DND-41 (cell line): ENCODE data around the gene TAOK3.

Source experiments
- ATAC-seq: fragments of 200-7000 bp; cut with Tn5 transposase; 3 replicates; pipeline ENCODE4 v1.9.1; 2021; ENCODE audit warnings: low read depth; ENCODE audit not compliant: insufficient read depth
- DNase-seq: peaks from one replicate; pipeline ENCODE4 v3.0.0-alpha.2; 2020
- H2AFZ ChIP-seq: 2 replicates; pipeline ENCODE4 v1.6.0; 2012; ENCODE audit warnings: low read depth, low read length
- H3K27ac ChIP-seq: 2 replicates; pipeline ENCODE4 v1.5.1; 2012; ENCODE audit warnings: low read length, inconsistent platforms
- H3K27me3 ChIP-seq: fragments of 200-600 bp; sonication (generic); 2 replicates; pipeline ENCODE4 v1.6.0; 2012; ENCODE audit warnings: low read length, mild to moderate bottlenecking, inconsistent platforms; ENCODE audit not compliant: insufficient read depth, poor library complexity
- H3K36me3 ChIP-seq: 2 replicates; pipeline ENCODE4 v1.5.1; 2012; ENCODE audit warnings: low read length, inconsistent platforms; ENCODE audit not compliant: insufficient read depth
- H3K4me1 ChIP-seq: 2 replicates; pipeline ENCODE4 v1.5.1; 2012; ENCODE audit warnings: mild to moderate bottlenecking, low read length; ENCODE audit not compliant: insufficient read depth
- H3K4me2 ChIP-seq: 2 replicates; pipeline ENCODE4 v1.6.0; 2012; ENCODE audit warnings: mild to moderate bottlenecking, moderate library complexity, low read length, inconsistent platforms; ENCODE audit not compliant: insufficient read depth
- H3K4me3 ChIP-seq, 2 experiments: fragments of 200-600 bp in 1 of 2; shearing (Covaris generic) in 1 of 2; 2 replicates each; pipeline ENCODE4 v1.5.1; 2012 to 2016; ENCODE audit warnings: inconsistent platforms in 2 of 2, low read length in 2 of 2, mild to moderate bottlenecking in 2 of 2, low read depth in 1 of 2, moderate library complexity in 1 of 2
- H3K79me2 ChIP-seq: 2 replicates; pipeline ENCODE4 v1.6.0; 2012; ENCODE audit warnings: low read length, inconsistent platforms; ENCODE audit not compliant: insufficient read depth
- H3K9ac ChIP-seq: 2 replicates; pipeline ENCODE4 v1.6.0; 2012; ENCODE audit warnings: low read depth, mild to moderate bottlenecking, inconsistent platforms, low read length, moderate library complexity
- H3K9me3 ChIP-seq: 2 replicates; pipeline ENCODE4 v1.5.1; 2012; ENCODE audit warnings: low read length, moderate library complexity, mild to moderate bottlenecking, inconsistent platforms; ENCODE audit not compliant: insufficient read depth, severe bottlenecking
- H4K20me1 ChIP-seq: 2 replicates; pipeline ENCODE4 v1.6.0; 2012; ENCODE audit warnings: low read length; ENCODE audit not compliant: insufficient read depth
- EZH2 ChIP-seq: IDR thresholded peaks from 3 replicates; pipeline ENCODE4 v1.6.1; 2012; ENCODE audit warnings: borderline replicate concordance, low read depth, mild to moderate bottlenecking, moderate library complexity, low read length, inconsistent platforms; ENCODE audit not compliant: severe bottlenecking
- TF ChIP-seq, protein P1 (sequence below): IDR thresholded peaks from 2 replicates; pipeline ENCODE4 v1.5.1; 2012; ENCODE audit warnings: borderline replicate concordance, low read length, moderate library complexity, mild to moderate bottlenecking; ENCODE audit not compliant: poor library complexity, severe bottlenecking; ENCODE audit errors: extremely low read depth

Gene TAOK3

GRCh38 chr12:118328486-118329330 is 44.0 kb downstream of the TAOK3 start:
- ATAC-seq (no peak), DNase-seq (no peak)
- Histone ChIP-seq H4K20me1 (peaks cover 26% of the 10 kb centered on the region; the same call in 1 of the 2 replicates), H3K4me1 (no peaks in the 10 kb centered on the region), H3K27ac (no peak overlapping the region), H3K4me2 (no peak overlapping the region), H3K27me3 (no peaks in the 10 kb centered on the region), H3K36me3 (no peaks in the 10 kb centered on the region), H3K9me3 (no peaks in the 10 kb centered on the region), H3K4me3 (no peak overlapping the region), H3K79me2 (peaks cover 79% of the 10 kb centered on the region), H3K9ac (no peak overlapping the region), H2AFZ (no peak overlapping the region)
- TF ChIP-seq, protein P1, sequence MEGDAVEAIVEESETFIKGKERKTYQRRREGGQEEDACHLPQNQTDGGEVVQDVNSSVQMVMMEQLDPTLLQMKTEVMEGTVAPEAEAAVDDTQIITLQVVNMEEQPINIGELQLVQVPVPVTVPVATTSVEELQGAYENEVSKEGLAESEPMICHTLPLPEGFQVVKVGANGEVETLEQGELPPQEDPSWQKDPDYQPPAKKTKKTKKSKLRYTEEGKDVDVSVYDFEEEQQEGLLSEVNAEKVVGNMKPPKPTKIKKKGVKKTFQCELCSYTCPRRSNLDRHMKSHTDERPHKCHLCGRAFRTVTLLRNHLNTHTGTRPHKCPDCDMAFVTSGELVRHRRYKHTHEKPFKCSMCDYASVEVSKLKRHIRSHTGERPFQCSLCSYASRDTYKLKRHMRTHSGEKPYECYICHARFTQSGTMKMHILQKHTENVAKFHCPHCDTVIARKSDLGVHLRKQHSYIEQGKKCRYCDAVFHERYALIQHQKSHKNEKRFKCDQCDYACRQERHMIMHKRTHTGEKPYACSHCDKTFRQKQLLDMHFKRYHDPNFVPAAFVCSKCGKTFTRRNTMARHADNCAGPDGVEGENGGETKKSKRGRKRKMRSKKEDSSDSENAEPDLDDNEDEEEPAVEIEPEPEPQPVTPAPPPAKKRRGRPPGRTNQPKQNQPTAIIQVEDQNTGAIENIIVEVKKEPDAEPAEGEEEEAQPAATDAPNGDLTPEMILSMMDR = no peak
- no peak for TF ChIP-seq EZH2

DNA sequence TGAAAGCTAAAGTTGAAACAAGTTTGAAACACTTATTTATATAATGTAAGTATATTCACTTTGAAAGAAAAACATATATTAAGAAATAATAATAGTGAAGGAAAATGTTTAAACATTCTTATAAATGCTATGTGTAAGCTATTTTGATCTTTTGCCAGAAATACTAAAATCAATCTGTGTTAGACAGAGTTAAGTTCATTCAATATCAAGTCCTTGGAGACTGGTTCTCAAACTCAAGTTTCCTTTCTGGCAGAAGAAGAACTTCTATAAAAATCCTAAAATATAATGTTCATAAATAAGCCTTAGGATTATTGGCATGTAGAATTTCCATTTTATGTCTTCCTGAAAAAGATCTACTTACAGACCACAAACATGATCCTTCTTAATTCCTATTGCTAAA is 45.3 kb downstream of the TAOK3 start:
- no peaks in the 10 kb centered on the region for H3K4me1 ChIP-seq
- H4K20me1 ChIP-seq = peaks cover 24% of the 10 kb centered on the region; the same call in 1 of the 2 replicates
- H3K36me3 ChIP-seq = no peaks in the 10 kb centered on the region
- H3K27me3 ChIP-seq = no peaks in the 10 kb centered on the region
- DNase-seq (no peak), ATAC-seq (no peak)
- H3K9ac ChIP-seq = no peak overlapping the region
- H3K27ac ChIP-seq = no peak overlapping the region
- H3K4me3 ChIP-seq = no peak overlapping the region
- H2AFZ ChIP-seq = no peak overlapping the region
- H3K9me3 ChIP-seq = no peaks in the 10 kb centered on the region
- TF ChIP-seq, protein P1 = no peak
- TF ChIP-seq EZH2 = no peak
- H3K79me2 ChIP-seq = peaks cover 74% of the 10 kb centered on the region
- H3K4me2 ChIP-seq = no peak overlapping the region

GRCh38 chr12:118326991-118327390 is 45.7 kb downstream of the TAOK3 start:
- Histone ChIP-seq H2AFZ (no peak overlapping the region), H3K9ac (no peak overlapping the region), H3K4me3 (no peak overlapping the region), H3K4me1 (no peaks in the 10 kb centered on the region), H3K27ac (no peak overlapping the region), H3K79me2 (peaks cover 71% of the 10 kb centered on the region), H3K4me2 (no peak overlapping the region), H4K20me1 (peaks cover 20% of the 10 kb centered on the region; the same call in 1 of the 2 replicates), H3K36me3 (no peaks in the 10 kb centered on the region), H3K9me3 (no peaks in the 10 kb centered on the region), H3K27me3 (no peaks in the 10 kb centered on the region)
- DNase-seq (no peak), ATAC-seq (no peak)
- no peak for TF ChIP-seq EZH2
- TF ChIP-seq, protein P1 = no peak
